Esophagus squamous epithelium (tissue), 4 donors: ENCODE data around the gene NCK1.

ENCODE experiments used
- POLR2A ChIP-seq, 4 donors: fragments of 450-650 bp; IDR thresholded peaks; one replicate each; pipeline ENCODE4 v1.6.1; 2017; ENCODE audit warnings: antibody characterized with exemption in 4 of 4, mild to moderate bottlenecking in 4 of 4, moderate library complexity in 3 of 4
- TF ChIP-seq, protein P1 (sequence below), 6 experiments: fragments of 450-650 bp in 4 of 6; fragments of 200-600 bp in 2 of 6; sonication (generic) in 2 of 6; IDR thresholded peaks; one replicate each; pipeline ENCODE4 v1.5.1; 2016 to 2019; ENCODE audit warnings: antibody characterized with exemption in 6 of 6, mild to moderate bottlenecking in 4 of 6, moderate library complexity in 4 of 6

- TF ChIP-seq, protein P1, sequence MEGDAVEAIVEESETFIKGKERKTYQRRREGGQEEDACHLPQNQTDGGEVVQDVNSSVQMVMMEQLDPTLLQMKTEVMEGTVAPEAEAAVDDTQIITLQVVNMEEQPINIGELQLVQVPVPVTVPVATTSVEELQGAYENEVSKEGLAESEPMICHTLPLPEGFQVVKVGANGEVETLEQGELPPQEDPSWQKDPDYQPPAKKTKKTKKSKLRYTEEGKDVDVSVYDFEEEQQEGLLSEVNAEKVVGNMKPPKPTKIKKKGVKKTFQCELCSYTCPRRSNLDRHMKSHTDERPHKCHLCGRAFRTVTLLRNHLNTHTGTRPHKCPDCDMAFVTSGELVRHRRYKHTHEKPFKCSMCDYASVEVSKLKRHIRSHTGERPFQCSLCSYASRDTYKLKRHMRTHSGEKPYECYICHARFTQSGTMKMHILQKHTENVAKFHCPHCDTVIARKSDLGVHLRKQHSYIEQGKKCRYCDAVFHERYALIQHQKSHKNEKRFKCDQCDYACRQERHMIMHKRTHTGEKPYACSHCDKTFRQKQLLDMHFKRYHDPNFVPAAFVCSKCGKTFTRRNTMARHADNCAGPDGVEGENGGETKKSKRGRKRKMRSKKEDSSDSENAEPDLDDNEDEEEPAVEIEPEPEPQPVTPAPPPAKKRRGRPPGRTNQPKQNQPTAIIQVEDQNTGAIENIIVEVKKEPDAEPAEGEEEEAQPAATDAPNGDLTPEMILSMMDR (IDR thresholded peaks at IDR 0.05), result no peak
- no peak for TF ChIP-seq POLR2A (IDR thresholded peaks at IDR 0.05)
Observed at GRCh38 chr3:136831461-136831860, 30.5 kb upstream of the NCK1 start.
